PFSK-1 (cell line): Measurements from ENCODE around the gene LGALS7B.

Source experiments
- POLR2AphosphoS5 ChIP-seq: IDR thresholded peaks from 2 replicates; pipeline ENCODE4 v1.6.1; 2012; ENCODE audit warnings: low read depth, mild to moderate bottlenecking, control low read depth, low read length, moderate library complexity
- SIN3A ChIP-seq: IDR thresholded peaks from 2 replicates; pipeline ENCODE4 v1.6.1; 2012; ENCODE audit warnings: mild to moderate bottlenecking, low read length, moderate library complexity, borderline replicate concordance; ENCODE audit not compliant: insufficient read depth

- TF ChIP-seq SIN3A, result no peak
- no peak for TF ChIP-seq POLR2AphosphoS5
Observed at GRCh38 chr19:38812841-38813320, 23.9 kb downstream of the LGALS7B start, which contains the start of gene LGALS4.
